ENCODE results near the gene FLOT2.
"Not testable (repeated sequence)": the region's sequence is repeated elsewhere in the genome, so short reads cannot be mapped to it uniquely, and the experiment has no call there.

Gene FLOT2

GRCh38 chr17:28843816-28844148 lies 53.8 kb downstream of the FLOT2 start:
- DNase-seq (ENCODE audit: low spot score) = no peak

GRCh38 chr17:28842282-28843012 lies 55.1 kb downstream of the FLOT2 start, which contains the start of gene FAM222B:
FAM222B (minus strand) TSS chr17:28842790; CDS start chr17:28766667, 76,123 bp downstream.
- peak; percentile 81 for DNase-seq (ENCODE audit: low spot score)

GRCh38 chr17:28841901-28842281 lies 55.6 kb downstream of the FLOT2 start:
- DNase-seq (ENCODE audit: low spot score) = no peak

GRCh38 chr17:28839221-28839620 lies 58.3 kb downstream of the FLOT2 start:
- no peak for DNase-seq (ENCODE audit: low spot score)

- not testable (repeated sequence) for DNase-seq (ENCODE audit: low spot score)
These were observed 61.0 kb downstream of the FLOT2 start for GRCh38 chr17:28836541-28836940.

GRCh38 chr17:28834420-28834819 lies 63.1 kb downstream of the FLOT2 start:
- DNase-seq (ENCODE audit: low spot score) = no peak

Data from SW480 (cell line).